ENCODE data around the gene SPHKAP. TPM values are rescaled to one million over a fixed set of nuclear protein-coding genes. Genes with fewer than 3 reads are reported as not detected.

Gene SPHKAP
- total RNA-seq, 4 donors from 2014 or later, result not detected

DNA sequence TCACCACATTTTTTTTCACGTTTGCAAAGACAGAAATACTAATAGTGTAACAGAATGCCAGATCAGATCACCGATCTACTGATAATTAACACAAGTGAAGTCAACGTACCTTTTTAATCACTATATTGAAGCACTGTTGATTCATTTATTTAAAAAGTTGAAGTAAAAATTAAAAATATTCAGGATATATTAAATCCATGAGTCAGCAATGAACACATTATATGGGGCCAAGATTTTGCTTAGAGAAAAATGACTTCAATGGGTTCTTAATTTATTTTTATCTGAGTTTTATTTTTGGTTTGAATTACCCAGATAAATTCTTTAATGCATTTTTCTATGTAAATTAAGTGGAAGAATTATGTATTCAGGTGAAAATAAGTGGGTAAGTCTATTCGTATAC lies 14.2 kb downstream of the SPHKAP start:
- Histone ChIP-seq H3K9me3 (no peaks in the 10 kb centered on the region), H3K36me3 (no peaks in the 10 kb centered on the region), H3K4me3 (no peak overlapping the region), H3K27ac (no peak overlapping the region), H3K27me3 (no peaks in the 10 kb centered on the region), H3K4me1 (no peaks in the 10 kb centered on the region)
- DNase-seq, result no peak
- TF ChIP-seq POLR2A (IDR thresholded peaks at IDR 0.05), result no peak
- TF ChIP-seq, protein P1, sequence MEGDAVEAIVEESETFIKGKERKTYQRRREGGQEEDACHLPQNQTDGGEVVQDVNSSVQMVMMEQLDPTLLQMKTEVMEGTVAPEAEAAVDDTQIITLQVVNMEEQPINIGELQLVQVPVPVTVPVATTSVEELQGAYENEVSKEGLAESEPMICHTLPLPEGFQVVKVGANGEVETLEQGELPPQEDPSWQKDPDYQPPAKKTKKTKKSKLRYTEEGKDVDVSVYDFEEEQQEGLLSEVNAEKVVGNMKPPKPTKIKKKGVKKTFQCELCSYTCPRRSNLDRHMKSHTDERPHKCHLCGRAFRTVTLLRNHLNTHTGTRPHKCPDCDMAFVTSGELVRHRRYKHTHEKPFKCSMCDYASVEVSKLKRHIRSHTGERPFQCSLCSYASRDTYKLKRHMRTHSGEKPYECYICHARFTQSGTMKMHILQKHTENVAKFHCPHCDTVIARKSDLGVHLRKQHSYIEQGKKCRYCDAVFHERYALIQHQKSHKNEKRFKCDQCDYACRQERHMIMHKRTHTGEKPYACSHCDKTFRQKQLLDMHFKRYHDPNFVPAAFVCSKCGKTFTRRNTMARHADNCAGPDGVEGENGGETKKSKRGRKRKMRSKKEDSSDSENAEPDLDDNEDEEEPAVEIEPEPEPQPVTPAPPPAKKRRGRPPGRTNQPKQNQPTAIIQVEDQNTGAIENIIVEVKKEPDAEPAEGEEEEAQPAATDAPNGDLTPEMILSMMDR (IDR thresholded peaks at IDR 0.05), result no peak

DNA sequence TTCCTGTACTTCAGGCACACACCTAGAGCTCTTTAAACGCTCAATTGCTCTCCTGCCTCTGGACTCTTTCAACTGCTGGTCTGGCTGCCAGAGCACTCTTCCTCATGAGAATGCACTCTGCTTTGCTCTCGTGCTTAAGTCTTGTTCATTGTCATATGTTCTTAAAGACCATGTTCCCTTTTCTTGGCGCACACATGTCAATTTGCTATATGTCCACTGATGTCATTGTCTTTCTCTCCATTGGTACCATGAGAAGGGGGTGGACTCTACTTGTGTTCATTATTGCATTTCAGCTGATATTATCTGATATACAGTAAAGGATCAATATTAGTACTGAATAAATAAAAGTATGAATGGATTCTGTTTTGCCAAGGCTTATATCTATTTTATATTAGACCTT lies 16.8 kb downstream of the SPHKAP start:
- Histone ChIP-seq H3K27ac (no peak overlapping the region), H3K27me3 (no peaks in the 10 kb centered on the region), H3K36me3 (no peaks in the 10 kb centered on the region), H3K4me3 (no peak overlapping the region), H3K9me3 (no peaks in the 10 kb centered on the region), H3K4me1 (no peaks in the 10 kb centered on the region)
- DNase-seq, result no peak
- TF ChIP-seq, protein P1 (IDR thresholded peaks at IDR 0.05), result no peak
- TF ChIP-seq POLR2A (IDR thresholded peaks at IDR 0.05), result no peak

DNA sequence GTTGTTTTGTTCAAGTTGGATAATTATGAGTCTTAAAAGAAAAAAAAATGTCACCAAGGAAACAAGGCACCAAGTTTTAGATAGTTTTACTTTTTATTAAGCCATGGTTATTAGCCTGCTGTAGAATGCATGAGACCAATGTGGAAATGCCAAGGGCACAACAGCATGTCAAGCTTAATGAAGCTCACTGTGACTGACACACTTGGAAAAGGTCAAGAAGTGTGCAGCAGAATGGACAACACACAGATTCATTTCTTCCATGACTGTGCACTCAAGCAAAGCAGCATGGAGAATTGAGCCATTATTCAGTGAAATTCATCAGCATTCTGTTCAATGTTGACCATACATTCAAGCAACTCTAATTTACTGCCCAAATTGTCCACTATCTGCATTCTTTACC lies 23.6 kb downstream of the SPHKAP start:
- DNase-seq, result no peak
- Histone ChIP-seq H3K4me3 (no peak overlapping the region), H3K9me3 (no peaks in the 10 kb centered on the region), H3K36me3 (no peaks in the 10 kb centered on the region), H3K27me3 (no peaks in the 10 kb centered on the region), H3K4me1 (no peaks in the 10 kb centered on the region), H3K27ac (no peak overlapping the region)
- TF ChIP-seq, protein P1 (IDR thresholded peaks at IDR 0.05), result no peak
- no peak for TF ChIP-seq POLR2A (IDR thresholded peaks at IDR 0.05)

DNA sequence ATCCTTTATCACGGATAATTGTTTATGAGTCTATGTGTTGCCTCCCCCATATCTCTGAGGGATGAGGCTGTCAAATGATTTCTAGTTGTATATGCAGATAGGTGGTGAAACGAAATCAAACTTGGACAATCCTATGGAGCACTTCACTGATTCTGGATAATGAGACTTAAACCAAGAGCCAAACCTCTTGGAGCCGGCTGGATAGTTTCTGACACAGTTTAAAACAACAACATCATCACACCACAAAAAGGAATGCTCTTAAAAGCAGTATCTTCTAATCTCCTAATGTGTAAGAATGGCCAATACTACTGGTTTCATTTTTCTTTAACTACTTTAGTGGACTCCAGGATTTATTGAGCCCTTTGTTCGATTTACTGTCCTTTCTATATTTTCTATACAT lies 36.5 kb downstream of the SPHKAP start:
- Histone ChIP-seq H3K27ac (no peak overlapping the region), H3K4me1 (no peaks in the 10 kb centered on the region), H3K4me3 (no peak overlapping the region), H3K36me3 (no peaks in the 10 kb centered on the region), H3K9me3 (no peaks in the 10 kb centered on the region), H3K27me3 (no peaks in the 10 kb centered on the region)
- DNase-seq, result no peak
- TF ChIP-seq POLR2A (IDR thresholded peaks at IDR 0.05), result no peak
- TF ChIP-seq, protein P1 (IDR thresholded peaks at IDR 0.05), result no peak

DNA sequence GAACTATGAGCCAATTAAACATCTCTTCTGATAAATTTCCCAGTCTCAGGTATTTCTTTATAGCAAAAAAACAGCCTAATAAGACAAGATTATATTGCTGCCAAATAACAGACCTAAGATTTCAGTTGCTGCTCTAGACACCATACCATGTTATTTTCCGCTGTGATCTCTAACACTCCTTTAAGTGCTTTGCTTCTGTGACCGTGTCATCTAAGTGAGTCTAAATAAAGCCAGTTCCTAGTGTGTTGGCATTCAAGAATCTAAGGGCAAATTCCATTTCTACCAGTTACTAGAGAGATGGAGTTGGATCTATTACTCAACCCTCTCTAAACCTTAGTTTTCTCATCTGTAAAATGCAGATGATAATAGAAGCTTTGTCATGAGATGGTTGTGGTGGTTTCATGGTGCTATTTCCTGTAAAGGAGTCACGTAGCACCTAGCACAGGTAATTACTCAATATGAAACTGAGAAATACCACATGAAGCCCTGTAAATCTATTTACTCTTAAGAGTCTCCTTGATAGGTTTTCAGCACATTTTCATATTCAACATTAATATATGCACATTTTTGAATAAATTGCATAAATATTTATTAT lies 40.5 kb downstream of the SPHKAP start:
- Histone ChIP-seq H3K27me3 (no peaks in the 10 kb centered on the region), H3K9me3 (no peaks in the 10 kb centered on the region), H3K4me3 (no peak overlapping the region), H3K27ac (no peak overlapping the region), H3K4me1 (no peaks in the 10 kb centered on the region), H3K36me3 (no peaks in the 10 kb centered on the region)
- DNase-seq, result no peak
- TF ChIP-seq, protein P1 (IDR thresholded peaks at IDR 0.05), result no peak
- TF ChIP-seq POLR2A (IDR thresholded peaks at IDR 0.05), result no peak

DNA sequence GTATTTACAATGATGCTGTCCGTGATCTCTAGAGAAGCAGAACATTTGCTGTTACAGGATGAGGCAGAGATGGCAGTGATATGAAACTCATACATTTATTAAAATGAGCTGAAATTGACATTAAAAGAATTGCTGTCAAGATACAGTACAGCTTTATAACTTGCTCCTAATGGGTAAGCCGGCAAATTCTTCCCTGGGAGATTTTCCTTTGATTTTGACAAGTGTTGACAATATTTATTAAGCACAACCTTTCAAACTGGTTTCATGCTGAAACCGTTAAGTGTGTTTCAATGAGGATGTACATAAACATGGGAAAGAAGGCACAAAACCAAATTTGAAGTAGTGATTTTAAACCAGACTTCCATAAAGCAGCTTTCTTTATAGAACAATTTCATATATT lies 45.5 kb downstream of the SPHKAP start:
- no peak overlapping the region for H3K27ac ChIP-seq
- TF ChIP-seq POLR2A (IDR thresholded peaks at IDR 0.05), result no peak

More for the DNA sequence above, 45.5 kb downstream of the SPHKAP start:
- Histone ChIP-seq H3K4me3 (no peak overlapping the region), H3K4me1 (no peaks in the 10 kb centered on the region), H3K9me3 (no peaks in the 10 kb centered on the region), H3K36me3 (no peaks in the 10 kb centered on the region), H3K27me3 (no peaks in the 10 kb centered on the region)
- no peak for DNase-seq

Measured in Peyer's patch (tissue), 4 donors.